Activated CD4-positive, alpha-beta T cell treated with anti-CD3 and anti-CD28 coated beads, Interleukin-2, amount 10 ng/mL, durations not matched to agents 7 days and 5 days (primary cell): Measurements from ENCODE around the gene EGFLAM. TPM values are rescaled to one million over a fixed set of nuclear protein-coding genes. Genes with fewer than 3 reads are reported as not detected.
"Not testable (repeated sequence)": the region's sequence is repeated elsewhere in the genome, so short reads cannot be mapped to it uniquely, and the experiment has no call there.

Experiments
- CTCF ChIA-PET: fragments of 350-600 bp; sonication (Branson Sonifier 250); formaldehyde crosslinking; loops from one replicate; lab custom pipeline; 2021; ENCODE audit warnings: antibody characterized with exemption; lab: Charles Lee
- POLR2A ChIA-PET: fragments of 350-600 bp; sonication (Branson Sonifier 250); formaldehyde crosslinking; loops from one replicate; lab custom pipeline; 2021; ENCODE audit warnings: antibody characterized with exemption; lab: Charles Lee
- DNase-seq: peaks from one replicate; pipeline ENCODE4 v3.0.0-alpha.2; 2020
- H3K27ac Mint-ChIP-seq: one replicate; pipeline ENCODE4 v1.8.0; 2021; ENCODE audit warnings: mild to moderate bottlenecking, moderate library complexity, mixed read lengths
- H3K27me3 Mint-ChIP-seq: one replicate; pipeline ENCODE4 v1.8.0; 2021; ENCODE audit warnings: mixed read lengths
- H3K36me3 Mint-ChIP-seq: one replicate; pipeline ENCODE4 v1.8.0; 2021; ENCODE audit warnings: low read depth, mixed read lengths
- H3K4me1 Mint-ChIP-seq: one replicate; pipeline ENCODE4 v1.8.0; 2021; ENCODE audit warnings: mixed read lengths
- H3K4me3 Mint-ChIP-seq: one replicate; pipeline ENCODE4 v1.8.0; 2021; ENCODE audit warnings: mild to moderate bottlenecking, moderate library complexity, mixed read lengths
- H3K9me3 Mint-ChIP-seq: one replicate; pipeline ENCODE4 v1.8.0; 2021; ENCODE audit warnings: mixed read lengths
- total RNA-seq, 2 experiments: library from RNA; stranded (reverse); gene quantifications; one replicate each; pipeline ENCODE4 v1.2.3, GENCODE V29; 2021

The EGFLAM gene
- total RNA-seq, 2 experiments from 2014 or later: not detected

DNA sequence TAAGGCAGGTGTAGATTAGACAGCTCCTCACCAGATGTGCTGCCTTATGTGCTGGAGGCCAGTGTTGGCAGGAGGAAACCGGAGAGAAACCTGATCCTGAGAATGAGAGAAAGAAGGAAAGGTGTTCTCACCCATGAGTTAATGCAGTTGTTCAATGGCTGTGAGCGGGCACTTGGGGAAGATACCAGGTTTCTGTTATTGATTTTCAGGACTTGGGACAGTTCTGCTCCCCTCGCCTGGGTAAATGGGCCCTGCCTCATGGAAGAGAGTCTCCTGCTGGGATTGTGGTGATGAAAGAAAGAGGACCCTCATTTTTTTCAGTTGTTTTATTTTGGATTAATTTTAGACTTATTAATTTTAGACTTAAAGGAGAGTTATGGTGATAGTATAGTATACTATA lies 59.5 kb downstream of the EGFLAM start:
- ChIA-PET CTCF (interaction anchor here (0.5 kb wide), 1 partner anchor 616 kb away, joined by 3 read pairs; no protein-coding TSS in a partner anchor), POLR2A (no interaction called here)
- H3K36me3 Mint-ChIP-seq: no peaks in the 10 kb centered on the region
- H3K4me3 Mint-ChIP-seq: no peak overlapping the region
- no peak for DNase-seq
- no peaks in the 10 kb centered on the region for H3K4me1 Mint-ChIP-seq
- H3K9me3 Mint-ChIP-seq: no peaks in the 10 kb centered on the region
- no peaks in the 10 kb centered on the region for H3K27me3 Mint-ChIP-seq
- no peak overlapping the region for H3K27ac Mint-ChIP-seq

GRCh38 chr5:38319491-38319890 lies 61.1 kb downstream of the EGFLAM start:
- no peaks in the 10 kb centered on the region for H3K27me3 Mint-ChIP-seq
- no peaks in the 10 kb centered on the region for H3K36me3 Mint-ChIP-seq
- CTCF ChIA-PET: no interaction called here
- no peaks in the 10 kb centered on the region for H3K9me3 Mint-ChIP-seq
- no peak overlapping the region for H3K27ac Mint-ChIP-seq
- H3K4me1 Mint-ChIP-seq: no peaks in the 10 kb centered on the region
- no peak overlapping the region for H3K4me3 Mint-ChIP-seq
- POLR2A ChIA-PET: no interaction called here
- DNase-seq: no peak

GRCh38 chr5:38321978-38322377 lies 63.6 kb downstream of the EGFLAM start:
- DNase-seq: no peak
- Mint-ChIP-seq H3K27ac (no peak overlapping the region), H3K9me3 (no peaks in the 10 kb centered on the region), H3K4me1 (no peaks in the 10 kb centered on the region), H3K27me3 (no peaks in the 10 kb centered on the region), H3K4me3 (no peak overlapping the region), H3K36me3 (no peaks in the 10 kb centered on the region)
- POLR2A ChIA-PET: interaction anchor here (0.7 kb wide), 1 partner anchor 943 kb away, joined by 3 read pairs; no protein-coding TSS in a partner anchor
- CTCF ChIA-PET: no interaction called here

GRCh38 chr5:38323645-38324295 lies 65.4 kb downstream of the EGFLAM start:
- ChIA-PET CTCF (interaction anchor here (0.6 kb wide), 1 partner anchor 58 kb away, joined by 4 read pairs; no protein-coding TSS in a partner anchor), POLR2A (no interaction called here)
- Mint-ChIP-seq H3K4me3 (no peak overlapping the region), H3K27ac (no peak overlapping the region), H3K36me3 (no peaks in the 10 kb centered on the region), H3K27me3 (no peaks in the 10 kb centered on the region), H3K9me3 (no peaks in the 10 kb centered on the region), H3K4me1 (no peaks in the 10 kb centered on the region)
- no peak for DNase-seq

- H3K27me3 Mint-ChIP-seq: no peaks in the 10 kb centered on the region
Observed at GRCh38 chr5:38329132-38329715, 70.9 kb downstream of the EGFLAM start.

DNA sequence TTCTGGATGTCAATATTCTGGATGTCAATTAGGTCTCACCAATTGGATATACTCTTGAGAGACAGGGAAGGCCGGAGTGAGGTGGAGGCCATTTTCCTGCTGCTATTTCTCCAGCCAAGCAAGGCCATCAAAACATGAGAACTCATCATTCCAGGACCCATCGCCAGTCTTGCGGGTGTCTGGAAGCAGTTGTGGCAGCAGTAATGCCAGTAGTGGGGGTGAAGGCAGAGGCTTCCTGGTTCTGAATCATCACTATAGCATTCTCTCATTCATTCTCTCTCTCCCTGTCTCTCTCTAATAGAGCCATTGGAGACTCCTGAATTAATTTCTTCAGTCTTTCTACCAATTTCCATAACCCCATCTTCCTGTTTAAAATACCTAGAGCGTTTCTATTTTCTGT lies 71.8 kb downstream of the EGFLAM start:
- no peak overlapping the region for H3K27ac Mint-ChIP-seq
- no peak for DNase-seq
- no peaks in the 10 kb centered on the region for H3K4me1 Mint-ChIP-seq
- no peaks in the 10 kb centered on the region for H3K27me3 Mint-ChIP-seq
- no peaks in the 10 kb centered on the region for H3K9me3 Mint-ChIP-seq
- CTCF ChIA-PET: no interaction called here
- H3K36me3 Mint-ChIP-seq: no peaks in the 10 kb centered on the region
- H3K4me3 Mint-ChIP-seq: no peak overlapping the region
- POLR2A ChIA-PET: no interaction called here

More at GRCh38 chr5:38329132-38329715, 70.9 kb downstream of the EGFLAM start:
- Mint-ChIP-seq H3K36me3 (no peaks in the 10 kb centered on the region), H3K27ac (no peak overlapping the region), H3K4me3 (no peak overlapping the region), H3K4me1 (no peaks in the 10 kb centered on the region), H3K9me3 (no peaks in the 10 kb centered on the region)
- no peak for DNase-seq
- ChIA-PET POLR2A (no interaction called here), CTCF (no interaction called here)

GRCh38 chr5:38331831-38332230 lies 73.5 kb downstream of the EGFLAM start:
- Mint-ChIP-seq H3K27ac (no peak overlapping the region), H3K36me3 (no peaks in the 10 kb centered on the region), H3K9me3 (no peaks in the 10 kb centered on the region), H3K4me1 (no peaks in the 10 kb centered on the region), H3K27me3 (no peaks in the 10 kb centered on the region), H3K4me3 (no peak overlapping the region)
- CTCF ChIA-PET: no interaction called here
- POLR2A ChIA-PET: no interaction called here
- DNase-seq: no peak

GRCh38 chr5:38333181-38333580 lies 74.8 kb downstream of the EGFLAM start:
- H3K36me3 Mint-ChIP-seq, H3K27me3 Mint-ChIP-seq, H3K27ac Mint-ChIP-seq, POLR2A ChIA-PET, H3K4me3 Mint-ChIP-seq, H3K4me1 Mint-ChIP-seq, H3K9me3 Mint-ChIP-seq, CTCF ChIA-PET, DNase-seq: not testable (repeated sequence)

DNA sequence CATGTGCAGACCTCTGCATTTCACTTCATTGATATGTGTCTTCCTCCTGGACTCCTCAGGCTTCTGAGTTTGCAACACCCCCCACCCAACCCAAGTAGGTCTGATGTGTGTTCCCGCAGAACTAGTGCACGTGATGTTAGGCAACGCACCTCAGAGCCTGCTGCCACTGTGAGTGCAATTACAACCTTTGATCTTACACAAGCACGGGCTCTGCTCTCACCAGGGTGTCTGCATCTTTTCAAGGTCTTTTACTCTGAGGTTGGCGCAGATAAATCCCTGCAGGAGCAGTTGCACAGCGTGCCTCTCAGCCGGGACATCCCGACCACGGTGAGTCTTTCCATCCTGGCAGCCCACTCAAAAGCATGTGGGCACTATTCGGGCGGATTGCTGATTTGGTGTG lies 80.1 kb downstream of the EGFLAM start:
- Mint-ChIP-seq H3K36me3 (no peaks in the 10 kb centered on the region), H3K4me1 (no peaks in the 10 kb centered on the region), H3K9me3 (no peaks in the 10 kb centered on the region), H3K27ac (no peak overlapping the region), H3K27me3 (peaks cover 2% of the 10 kb centered on the region), H3K4me3 (no peak overlapping the region)
- ChIA-PET POLR2A (no interaction called here), CTCF (no interaction called here)
- DNase-seq: no peak

- H3K4me1 Mint-ChIP-seq: no peaks in the 10 kb centered on the region
- H3K27ac Mint-ChIP-seq: no peak overlapping the region
- ChIA-PET CTCF (no interaction called here), POLR2A (no interaction called here)
- H3K4me3 Mint-ChIP-seq: no peak overlapping the region
- no peak for DNase-seq
- no peaks in the 10 kb centered on the region for H3K36me3 Mint-ChIP-seq
- H3K27me3 Mint-ChIP-seq: peaks cover 2% of the 10 kb centered on the region
- no peaks in the 10 kb centered on the region for H3K9me3 Mint-ChIP-seq
Observed at GRCh38 chr5:38339446-38339845, 81.1 kb downstream of the EGFLAM start.

DNA sequence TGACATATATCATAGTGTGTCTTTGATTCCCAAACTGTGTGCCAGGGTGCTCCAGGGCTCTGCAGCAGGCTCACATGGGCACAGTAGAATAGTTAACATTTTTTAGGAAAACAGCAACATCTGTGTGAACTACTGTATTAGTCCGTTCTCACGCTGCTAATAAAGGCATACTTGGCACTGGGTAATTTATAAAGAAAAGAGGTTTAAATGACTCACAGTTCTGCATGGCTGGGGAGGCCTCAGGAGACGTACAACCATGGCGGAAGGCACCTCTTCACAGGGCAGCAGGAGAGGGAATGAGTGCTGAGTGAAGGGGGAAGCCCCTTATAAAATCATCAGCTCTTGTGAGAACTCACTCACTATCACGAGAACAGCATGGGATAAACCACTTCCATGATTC lies 82.7 kb downstream of the EGFLAM start:
- no peak overlapping the region for H3K4me3 Mint-ChIP-seq
- H3K27ac Mint-ChIP-seq: no peak overlapping the region
- no peaks in the 10 kb centered on the region for H3K36me3 Mint-ChIP-seq
- H3K27me3 Mint-ChIP-seq: peaks cover 2% of the 10 kb centered on the region
- no peak for DNase-seq
- POLR2A ChIA-PET: no interaction called here
- CTCF ChIA-PET: interaction anchor here (0.6 kb wide), 1 partner anchor 498 kb away, joined by 4 read pairs; no protein-coding TSS in a partner anchor
- H3K9me3 Mint-ChIP-seq: no peaks in the 10 kb centered on the region
- no peaks in the 10 kb centered on the region for H3K4me1 Mint-ChIP-seq

- peaks cover 2% of the 10 kb centered on the region for H3K9me3 Mint-ChIP-seq
- no peaks in the 10 kb centered on the region for H3K36me3 Mint-ChIP-seq
- DNase-seq: no peak
- CTCF ChIA-PET: interaction anchor here (0.6 kb wide), 1 partner anchor 497 kb away, joined by 4 read pairs; no protein-coding TSS in a partner anchor
- POLR2A ChIA-PET: no interaction called here
- no peak overlapping the region for H3K4me3 Mint-ChIP-seq
- no peak overlapping the region for H3K27ac Mint-ChIP-seq
- H3K27me3 Mint-ChIP-seq: peaks cover 2% of the 10 kb centered on the region
- H3K4me1 Mint-ChIP-seq: no peaks in the 10 kb centered on the region
Observed at GRCh38 chr5:38341641-38342040, 83.3 kb downstream of the EGFLAM start.

DNA sequence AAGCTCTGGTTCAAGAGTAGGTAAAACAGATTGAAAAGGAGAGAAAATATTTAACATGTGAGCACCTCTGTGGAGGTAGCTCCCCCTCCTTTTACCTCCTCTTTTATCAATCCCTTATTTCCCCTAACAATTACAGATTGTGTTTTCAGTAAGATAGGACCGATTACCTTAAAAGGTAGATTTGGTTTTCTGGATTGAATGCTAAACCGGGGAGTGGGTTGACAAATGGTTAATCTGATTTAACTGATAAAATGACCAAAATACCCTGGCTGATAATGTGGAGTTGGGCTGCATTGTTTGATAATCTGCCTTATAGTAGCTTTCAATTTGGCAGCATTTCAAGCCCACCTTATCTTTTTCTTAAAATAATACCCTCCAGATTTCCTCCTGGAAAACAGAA lies 83.9 kb downstream of the EGFLAM start:
- Mint-ChIP-seq H3K9me3 (peaks cover 2% of the 10 kb centered on the region), H3K27me3 (peaks cover 2% of the 10 kb centered on the region), H3K4me1 (no peaks in the 10 kb centered on the region), H3K27ac (no peak overlapping the region), H3K36me3 (no peaks in the 10 kb centered on the region), H3K4me3 (no peak overlapping the region)
- ChIA-PET POLR2A (no interaction called here), CTCF (no interaction called here)
- no peak for DNase-seq
